Measurements from ENCODE around the gene IRF6. TPM values are rescaled to one million over a fixed set of nuclear protein-coding genes. Genes with fewer than 3 reads are reported as not detected.

The IRF6 gene
- total and polyA plus RNA-seq, 5 donors from 2014 or later, result 0.21 to 1.9 (median 0.86) TPM

DNA sequence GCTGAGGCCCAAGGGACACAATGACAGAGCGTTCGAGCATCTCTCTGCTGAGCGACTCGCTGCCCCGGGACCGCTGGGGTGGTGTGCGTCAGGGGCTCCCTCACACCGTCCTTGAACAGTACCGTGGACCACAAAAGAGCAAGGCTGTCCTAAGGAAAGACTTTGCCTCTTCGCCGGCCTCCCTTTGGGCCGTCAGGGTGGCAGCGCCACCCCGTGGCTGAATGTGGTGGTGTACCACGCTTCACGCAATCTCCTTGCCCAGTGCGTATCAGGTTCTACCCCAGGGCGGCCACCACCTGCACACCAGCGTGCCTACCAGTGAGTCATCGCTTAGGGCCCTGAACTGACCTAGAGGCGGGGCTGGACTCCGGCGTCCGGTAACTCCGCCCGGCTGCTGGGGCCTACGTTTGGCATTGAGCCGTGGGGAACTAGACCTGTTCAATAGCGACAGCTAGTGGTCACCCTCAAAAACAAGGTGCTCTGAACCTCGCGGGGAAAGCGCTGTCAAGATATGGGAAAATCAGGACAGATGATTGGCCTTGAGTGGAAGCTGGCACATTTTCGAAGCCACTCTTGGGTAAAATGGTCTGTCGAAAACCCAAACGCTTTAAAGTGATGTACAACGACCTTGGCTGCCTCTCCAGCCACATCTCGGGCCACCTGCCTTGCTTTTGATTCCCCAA lies 58.2 kb downstream of the IRF6 start:
- Histone ChIP-seq H3K4me1 (ENCODE audit: control insufficient read depth, insufficient read depth, low read length, poor library complexity, severe bottlenecking) (peaks cover 53% of the 10 kb centered on the region), H3K4me3 (ENCODE audit: low read depth, low read length) (peak overlapping the region; percentile 66), H3K27me3 (ENCODE audit: control insufficient read depth, insufficient read depth, low read length) (no peaks in the 10 kb centered on the region), H3K9me3 (ENCODE audit: control insufficient read depth in 2 of 2, low read length in 2 of 2) (no peaks in the 10 kb centered on the region), H3K27ac (ENCODE audit: insufficient read depth, low read length, poor library complexity, severe bottlenecking) (peak overlapping the region; percentile 76), H3K36me3 (ENCODE audit: control insufficient read depth, insufficient read depth, low read length) (no peaks in the 10 kb centered on the region)
- no peaks in the 10 kb centered on the region for H3K36me3 Mint-ChIP-seq
- no peaks in the 10 kb centered on the region for H3K9me3 Mint-ChIP-seq
- H3K4me3 Mint-ChIP-seq, result peak overlapping the region; percentile 62 to 92 (median 91)
- DNase-seq (peak; percentile 79 to 90 (median 83)), ATAC-seq (ENCODE audit: low read depth in 2 of 2) (peak; percentile 87 to 90)
- H3K27ac Mint-ChIP-seq, result peak overlapping the region; percentile 88 to 97 (median 96)
- no peaks in the 10 kb centered on the region for H3K27me3 Mint-ChIP-seq
- H3K4me1 Mint-ChIP-seq, result peaks cover 23 to 57% (median 37%) of the 10 kb centered on the region in 4 donors

DNA sequence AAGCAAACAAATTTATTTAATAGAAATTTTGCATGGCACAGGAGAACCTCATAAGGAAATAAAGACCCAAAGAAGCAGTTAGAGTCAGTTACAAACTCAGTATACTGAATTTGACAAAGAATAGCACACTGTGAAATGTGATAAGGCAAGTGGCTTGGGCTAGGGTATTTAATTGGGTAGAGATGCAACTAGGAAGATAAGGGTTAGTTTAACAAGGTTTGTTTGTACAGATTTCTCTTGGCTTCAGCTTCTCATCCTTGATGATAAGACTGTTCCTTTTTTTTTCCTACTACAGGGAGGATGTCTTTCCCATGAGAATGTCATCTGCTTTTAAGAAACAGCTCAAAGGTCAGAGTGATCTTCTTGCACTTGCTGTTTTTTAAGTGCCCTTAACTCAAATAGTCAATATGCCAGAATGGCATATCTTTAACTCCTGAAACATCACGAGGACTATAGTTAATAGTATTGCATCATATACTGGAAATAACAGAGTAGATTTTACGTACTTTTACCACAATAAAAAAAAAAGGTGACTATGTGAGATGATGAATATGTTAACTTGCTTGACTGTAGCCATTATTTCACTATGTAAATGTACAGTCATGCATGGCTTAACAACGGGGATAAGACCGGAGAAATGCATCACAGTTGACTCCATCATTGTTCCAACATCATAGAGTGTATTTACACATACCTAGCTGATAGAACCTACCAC lies 59.3 kb downstream of the IRF6 start:
- peak overlapping the region; percentile 76 for H3K27ac ChIP-seq (ENCODE audit: insufficient read depth, low read length, poor library complexity, severe bottlenecking)
- no peak for DNase-seq
- Mint-ChIP-seq H3K36me3 (no peaks in the 10 kb centered on the region), H3K27me3 (no peaks in the 10 kb centered on the region), H3K27ac (peak overlapping the region in 2 of 3 donors; percentile 71 to 88), H3K4me1 (peaks cover 19 to 50% (median 35%) of the 10 kb centered on the region in 4 donors), H3K4me3 (peak overlapping the region in 2 of 4 donors; percentile 62 to 91), H3K9me3 (no peaks in the 10 kb centered on the region)
- peak overlapping the region; percentile 66 for H3K4me3 ChIP-seq (ENCODE audit: low read depth, low read length)
- no peaks in the 10 kb centered on the region for H3K27me3 ChIP-seq (ENCODE audit: control insufficient read depth, insufficient read depth, low read length)
- H3K36me3 ChIP-seq (ENCODE audit: control insufficient read depth, insufficient read depth, low read length), result no peaks in the 10 kb centered on the region
- peaks cover 46% of the 10 kb centered on the region for H3K4me1 ChIP-seq (ENCODE audit: control insufficient read depth, insufficient read depth, low read length, poor library complexity, severe bottlenecking)
- no peaks in the 10 kb centered on the region for H3K9me3 ChIP-seq (ENCODE audit: control insufficient read depth in 2 of 2, low read length in 2 of 2)
- ATAC-seq (ENCODE audit: low read depth in 2 of 2), result no peak

DNA sequence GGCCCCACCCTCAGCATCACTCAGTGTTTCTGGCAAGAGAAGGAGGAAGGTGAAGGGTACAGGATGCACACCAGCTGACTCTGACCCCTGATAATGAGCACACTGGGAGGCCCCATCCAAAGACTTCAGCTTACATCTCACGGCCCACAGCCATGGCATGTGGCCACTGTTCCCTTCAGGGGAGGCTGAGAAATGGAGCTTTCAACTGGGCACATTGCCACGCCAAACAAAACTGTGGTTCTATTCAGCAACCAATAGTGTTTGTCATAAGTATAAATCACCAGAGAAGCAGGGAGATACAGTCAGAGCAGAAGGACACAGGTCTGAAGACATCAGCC lies 62.8 kb downstream of the IRF6 start:
- H3K27ac ChIP-seq (ENCODE audit: insufficient read depth, low read length, poor library complexity, severe bottlenecking), result no peak overlapping the region
- peaks cover 14% of the 10 kb centered on the region for H3K4me1 ChIP-seq (ENCODE audit: control insufficient read depth, insufficient read depth, low read length, poor library complexity, severe bottlenecking)
- H3K27me3 Mint-ChIP-seq, result no peaks in the 10 kb centered on the region
- H3K36me3 ChIP-seq (ENCODE audit: control insufficient read depth, insufficient read depth, low read length), result no peaks in the 10 kb centered on the region
- H3K4me3 Mint-ChIP-seq, result no peak overlapping the region
- DNase-seq (no peak), ATAC-seq (ENCODE audit: low read depth in 2 of 2) (no peak)
- no peak overlapping the region for H3K4me3 ChIP-seq (ENCODE audit: low read depth, low read length)
- peaks cover 0 to 3% (median 0%) of the 10 kb centered on the region in 7 donors for H3K9me3 Mint-ChIP-seq
- H3K27ac Mint-ChIP-seq, result peak overlapping the region in 1 of 3 donors; percentile 55
- no peaks in the 10 kb centered on the region for H3K27me3 ChIP-seq (ENCODE audit: control insufficient read depth, insufficient read depth, low read length)
- H3K9me3 ChIP-seq (ENCODE audit: control insufficient read depth in 2 of 2, low read length in 2 of 2), result no peaks in the 10 kb centered on the region
- H3K4me1 Mint-ChIP-seq, result peaks cover 5 to 26% (median 17%) of the 10 kb centered on the region in 4 donors
- no peaks in the 10 kb centered on the region for H3K36me3 Mint-ChIP-seq

DNA sequence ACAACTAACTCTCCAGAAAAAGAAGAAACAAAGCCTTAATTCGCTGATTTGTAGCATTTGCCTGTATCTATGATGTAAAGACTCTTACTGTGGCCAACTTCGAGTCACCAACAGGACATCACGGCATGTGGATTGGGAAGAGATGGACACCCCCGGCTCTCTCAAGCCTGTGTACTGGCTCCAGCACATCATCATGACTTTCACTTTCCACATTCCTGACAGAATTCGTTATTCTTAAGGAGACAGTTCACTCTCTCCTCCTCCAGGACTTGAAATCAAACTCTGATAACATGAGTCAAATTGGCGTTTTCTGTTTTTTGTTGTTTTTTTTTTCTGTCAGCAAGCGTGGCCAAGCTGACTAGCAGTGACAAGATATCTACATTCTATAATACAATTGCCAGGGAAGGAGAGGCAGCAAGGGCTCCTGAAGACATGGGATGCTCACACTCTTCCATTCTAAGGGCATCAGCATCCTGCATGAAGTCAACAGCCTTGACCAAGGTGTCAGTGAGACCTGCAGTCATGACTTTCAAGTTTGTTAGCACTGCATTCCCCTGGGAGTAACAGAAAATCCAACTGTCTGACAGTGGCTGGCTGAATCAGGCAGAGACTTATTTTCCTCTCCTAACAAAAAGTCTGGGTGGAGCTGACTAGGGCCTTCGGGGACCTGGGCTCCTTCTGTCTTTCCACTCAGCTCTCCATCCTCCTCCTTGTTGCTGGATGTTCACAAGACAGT lies 63.4 kb downstream of the IRF6 start:
- Histone ChIP-seq H3K36me3 (ENCODE audit: control insufficient read depth, insufficient read depth, low read length) (no peaks in the 10 kb centered on the region), H3K27me3 (ENCODE audit: control insufficient read depth, insufficient read depth, low read length) (no peaks in the 10 kb centered on the region), H3K4me1 (ENCODE audit: control insufficient read depth, insufficient read depth, low read length, poor library complexity, severe bottlenecking) (peaks cover 10% of the 10 kb centered on the region), H3K27ac (ENCODE audit: insufficient read depth, low read length, poor library complexity, severe bottlenecking) (no peak overlapping the region), H3K4me3 (ENCODE audit: low read depth, low read length) (no peak overlapping the region), H3K9me3 (ENCODE audit: control insufficient read depth in 2 of 2, low read length in 2 of 2) (no peaks in the 10 kb centered on the region)
- H3K36me3 Mint-ChIP-seq, result no peaks in the 10 kb centered on the region
- peaks cover 5 to 20% (median 14%) of the 10 kb centered on the region in 4 donors for H3K4me1 Mint-ChIP-seq
- DNase-seq, result no peak
- no peak for ATAC-seq (ENCODE audit: low read depth in 2 of 2)
- H3K27me3 Mint-ChIP-seq, result no peaks in the 10 kb centered on the region
- no peak overlapping the region for H3K27ac Mint-ChIP-seq
- H3K4me3 Mint-ChIP-seq, result no peak overlapping the region
- peaks cover 0 to 3% (median 0%) of the 10 kb centered on the region in 7 donors for H3K9me3 Mint-ChIP-seq

DNA sequence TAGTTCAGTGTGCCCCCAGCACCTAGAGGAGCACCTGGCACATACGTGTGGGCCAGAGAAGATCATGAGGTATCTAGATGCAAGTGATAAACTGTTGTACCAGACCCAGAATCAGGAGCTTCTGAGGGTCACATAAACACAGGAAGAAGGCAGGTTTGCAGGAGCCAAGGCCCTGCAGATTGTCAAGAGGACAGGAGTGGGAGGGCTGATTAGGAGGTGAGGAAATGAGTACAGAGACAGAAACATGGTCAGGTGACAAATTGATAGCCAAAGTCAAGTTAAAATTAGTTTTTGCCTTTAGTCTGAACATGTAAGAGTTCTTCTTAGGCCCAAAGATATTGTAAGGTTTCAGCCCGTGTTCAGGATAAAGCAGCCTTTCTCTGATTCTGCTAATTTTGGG lies 64.1 kb downstream of the IRF6 start:
- no peak overlapping the region for H3K4me3 ChIP-seq (ENCODE audit: low read depth, low read length)
- H3K9me3 ChIP-seq (ENCODE audit: control insufficient read depth in 2 of 2, low read length in 2 of 2), result no peaks in the 10 kb centered on the region
- H3K36me3 ChIP-seq (ENCODE audit: control insufficient read depth, insufficient read depth, low read length), result no peaks in the 10 kb centered on the region
- peak overlapping the region; percentile 53 to 84 (median 58) for H3K27ac Mint-ChIP-seq
- no peaks in the 10 kb centered on the region for H3K27me3 Mint-ChIP-seq
- no peak overlapping the region for H3K27ac ChIP-seq (ENCODE audit: insufficient read depth, low read length, poor library complexity, severe bottlenecking)
- H3K36me3 Mint-ChIP-seq, result no peaks in the 10 kb centered on the region
- no peak overlapping the region for H3K4me3 Mint-ChIP-seq
- H3K4me1 Mint-ChIP-seq, result peaks cover 5 to 19% (median 11%) of the 10 kb centered on the region in 4 donors
- no peak for ATAC-seq (ENCODE audit: low read depth in 2 of 2)
- H3K27me3 ChIP-seq (ENCODE audit: control insufficient read depth, insufficient read depth, low read length), result no peaks in the 10 kb centered on the region
- no peak for DNase-seq
- H3K4me1 ChIP-seq (ENCODE audit: control insufficient read depth, insufficient read depth, low read length, poor library complexity, severe bottlenecking), result peaks cover 6% of the 10 kb centered on the region
- H3K9me3 Mint-ChIP-seq, result peaks cover 0 to 3% (median 0%) of the 10 kb centered on the region in 7 donors

DNA sequence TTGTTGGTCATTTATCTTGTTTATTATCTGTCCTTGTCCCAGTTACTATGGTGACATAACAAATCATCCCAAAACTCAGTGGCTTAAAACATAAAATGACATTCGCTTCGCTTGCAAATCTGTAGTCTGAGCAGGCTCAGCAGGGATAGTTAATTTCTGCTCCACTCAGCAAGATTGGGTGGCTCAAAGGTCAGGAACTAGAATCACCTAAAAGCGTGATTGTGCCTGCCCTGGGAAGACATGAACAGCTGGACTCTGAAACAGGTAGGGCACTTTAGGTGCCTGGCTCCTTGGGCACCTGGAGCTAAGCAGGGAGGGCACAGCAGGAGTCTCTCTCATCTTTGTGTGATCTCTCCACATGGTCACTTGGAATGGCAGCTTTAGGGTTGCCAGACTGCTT lies 64.7 kb downstream of the IRF6 start:
- H3K4me1 ChIP-seq (ENCODE audit: control insufficient read depth, insufficient read depth, low read length, poor library complexity, severe bottlenecking), result peaks cover 6% of the 10 kb centered on the region
- H3K36me3 ChIP-seq (ENCODE audit: control insufficient read depth, insufficient read depth, low read length), result no peaks in the 10 kb centered on the region
- Mint-ChIP-seq H3K36me3 (no peaks in the 10 kb centered on the region), H3K4me3 (no peak overlapping the region), H3K27me3 (no peaks in the 10 kb centered on the region), H3K9me3 (peaks cover 0 to 3% (median 0%) of the 10 kb centered on the region in 7 donors), H3K4me1 (peaks cover 5 to 19% (median 11%) of the 10 kb centered on the region in 4 donors), H3K27ac (peak overlapping the region in 2 of 3 donors; percentile 58 to 84)
- H3K4me3 ChIP-seq (ENCODE audit: low read depth, low read length), result no peak overlapping the region
- DNase-seq (no peak), ATAC-seq (ENCODE audit: low read depth in 2 of 2) (no peak)
- no peaks in the 10 kb centered on the region for H3K9me3 ChIP-seq (ENCODE audit: control insufficient read depth in 2 of 2, low read length in 2 of 2)
- no peaks in the 10 kb centered on the region for H3K27me3 ChIP-seq (ENCODE audit: control insufficient read depth, insufficient read depth, low read length)
- H3K27ac ChIP-seq (ENCODE audit: insufficient read depth, low read length, poor library complexity, severe bottlenecking), result no peak overlapping the region

DNA sequence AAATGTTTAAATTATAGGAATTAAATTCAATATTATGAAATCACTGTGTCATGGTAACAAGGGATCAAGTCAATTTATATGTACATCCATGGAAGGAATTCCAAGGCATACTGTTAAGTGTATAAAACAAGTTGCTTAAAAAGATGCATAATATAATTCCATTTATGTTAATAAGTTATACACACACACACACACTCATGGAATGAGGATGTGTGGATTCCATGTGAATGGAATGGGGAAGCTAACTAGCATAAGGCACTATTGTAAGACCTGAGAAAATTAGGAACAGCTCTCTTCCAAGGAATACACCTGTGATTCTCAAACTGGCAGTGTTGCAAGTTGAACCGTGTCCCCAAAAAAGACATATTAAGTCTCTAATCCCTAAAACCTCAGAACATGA lies 67.7 kb downstream of the IRF6 start:
- no peaks in the 10 kb centered on the region for H3K36me3 ChIP-seq (ENCODE audit: control insufficient read depth, insufficient read depth, low read length)
- H3K4me1 ChIP-seq (ENCODE audit: control insufficient read depth, insufficient read depth, low read length, poor library complexity, severe bottlenecking), result peaks cover 6% of the 10 kb centered on the region
- no peak for ATAC-seq (ENCODE audit: low read depth in 2 of 2)
- H3K4me3 Mint-ChIP-seq, result no peak overlapping the region
- no peaks in the 10 kb centered on the region for H3K9me3 ChIP-seq (ENCODE audit: control insufficient read depth in 2 of 2, low read length in 2 of 2)
- H3K27ac ChIP-seq (ENCODE audit: insufficient read depth, low read length, poor library complexity, severe bottlenecking), result no peak overlapping the region
- peaks cover 0 to 3% (median 0%) of the 10 kb centered on the region in 7 donors for H3K9me3 Mint-ChIP-seq
- H3K4me1 Mint-ChIP-seq, result peaks cover 5 to 19% (median 10%) of the 10 kb centered on the region in 4 donors
- H3K4me3 ChIP-seq (ENCODE audit: low read depth, low read length), result no peak overlapping the region
- H3K27ac Mint-ChIP-seq, result no peak overlapping the region
- no peaks in the 10 kb centered on the region for H3K36me3 Mint-ChIP-seq
- no peaks in the 10 kb centered on the region for H3K27me3 Mint-ChIP-seq
- no peaks in the 10 kb centered on the region for H3K27me3 ChIP-seq (ENCODE audit: control insufficient read depth, insufficient read depth, low read length)
- DNase-seq, result no peak

All from CD4-positive, CD25-positive, alpha-beta regulatory T cell (primary cell).